ENCODE measurements around the gene EVA1A.

EVA1A gene

DNA sequence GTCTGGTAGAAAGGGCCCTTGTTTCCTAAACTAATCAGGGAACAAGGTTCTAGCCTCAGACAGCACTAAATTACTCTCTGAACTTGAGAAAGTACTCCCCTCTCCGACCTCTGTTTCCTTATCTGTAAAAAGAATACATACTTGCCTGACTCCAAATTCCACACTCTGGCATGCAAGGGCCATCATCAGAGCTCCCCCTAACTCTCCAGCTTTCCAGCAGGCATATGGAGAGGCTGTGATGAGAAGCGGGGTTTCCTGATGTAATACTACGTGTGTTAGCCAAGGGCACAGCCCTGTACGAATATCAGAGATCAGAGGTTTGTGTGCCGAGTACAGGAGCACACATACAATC is 1.8 kb upstream of the EVA1A start:
- no peak for DNase-seq (ENCODE audit: low read depth)

DNA sequence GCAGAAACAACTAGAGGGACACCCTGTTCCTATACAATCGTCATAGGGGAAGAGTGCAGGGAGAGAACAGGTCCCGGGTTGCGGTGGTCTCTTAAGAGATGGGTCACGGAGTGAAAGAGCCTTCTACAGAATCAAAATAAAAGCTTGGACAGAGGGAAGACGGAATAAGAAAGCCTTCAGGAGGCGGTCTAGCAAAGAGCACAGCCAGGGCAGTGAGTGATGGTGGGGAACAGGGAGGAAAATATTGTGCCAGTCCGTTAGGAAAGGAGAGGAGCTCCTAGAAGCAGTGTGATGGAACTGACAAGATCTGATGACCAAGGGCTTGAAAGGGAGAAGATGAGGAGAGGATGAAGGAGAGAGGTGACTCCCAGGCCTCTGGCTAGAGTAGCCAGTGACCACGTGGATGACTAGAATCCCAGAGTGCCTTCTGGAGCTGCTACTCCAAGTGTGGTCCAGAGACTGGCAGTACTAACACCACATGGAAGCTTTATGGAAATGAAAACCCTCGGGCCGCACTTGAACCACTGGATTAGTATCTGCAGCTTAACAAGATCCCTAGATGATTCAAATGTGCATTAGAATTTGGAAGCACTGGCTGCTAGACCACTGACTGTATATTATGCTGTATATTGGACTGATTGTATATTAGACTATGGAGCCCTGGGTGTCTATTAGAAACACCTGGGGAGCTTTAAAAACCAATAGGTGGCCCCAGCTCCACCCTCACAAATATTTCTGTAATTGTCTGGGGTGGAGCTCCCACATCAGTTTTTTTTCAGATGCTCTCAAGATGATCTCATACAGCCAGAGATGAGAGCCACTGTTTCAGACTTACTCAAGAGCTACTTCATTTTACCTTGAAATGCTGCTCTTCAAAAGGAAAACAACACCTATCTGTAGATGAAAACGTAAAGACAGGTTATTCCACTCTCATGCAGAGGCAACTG is 1.1 kb upstream of the EVA1A start:
- DNase-seq (ENCODE audit: low read depth): no peak

DNA sequence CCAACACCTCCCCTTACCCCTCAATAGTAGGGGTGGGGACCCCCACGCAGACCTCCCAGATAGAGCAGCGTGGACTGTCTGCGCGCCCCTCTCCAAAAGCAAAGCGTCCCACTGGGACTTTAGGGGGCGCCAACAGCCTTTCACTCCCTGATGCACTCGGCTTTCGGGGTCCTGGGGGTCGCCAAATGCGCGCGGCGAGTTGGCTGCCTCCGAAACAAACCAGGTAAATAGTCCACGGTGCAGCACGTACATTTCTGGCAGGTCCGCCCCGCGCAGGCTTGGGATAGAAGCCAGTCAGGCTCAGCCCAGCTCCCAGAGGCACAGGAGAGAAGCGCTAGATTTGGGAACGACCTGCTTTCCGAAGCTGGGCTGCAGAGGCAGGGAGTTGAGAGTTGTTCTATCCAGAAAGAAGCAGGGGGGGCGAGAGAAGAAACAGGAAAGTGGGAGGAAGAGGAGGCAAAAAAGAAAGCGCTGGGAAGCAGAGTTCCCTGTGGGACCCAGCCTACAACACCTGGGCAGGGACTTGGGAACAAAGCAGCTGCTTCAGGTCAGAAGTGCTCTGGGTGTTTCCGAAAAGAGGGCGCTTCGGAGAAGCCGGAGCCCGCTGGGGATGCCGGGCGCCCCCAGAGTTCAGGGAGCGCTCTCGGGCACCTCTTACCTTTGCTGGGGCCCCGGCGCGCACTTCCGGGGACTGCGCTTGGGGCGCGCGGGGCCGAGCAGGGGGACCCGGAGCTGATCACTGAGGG is 544 bp downstream of the EVA1A start:
- no peak for DNase-seq (ENCODE audit: low read depth)

- DNase-seq (ENCODE audit: low read depth): no peak
Observed at GRCh38 chr2:75559680-75560021, 1.1 kb downstream of the EVA1A start.

- no peak for DNase-seq (ENCODE audit: low read depth)
Observed at GRCh38 chr2:75558786-75559679, 1.7 kb downstream of the EVA1A start.

DNA sequence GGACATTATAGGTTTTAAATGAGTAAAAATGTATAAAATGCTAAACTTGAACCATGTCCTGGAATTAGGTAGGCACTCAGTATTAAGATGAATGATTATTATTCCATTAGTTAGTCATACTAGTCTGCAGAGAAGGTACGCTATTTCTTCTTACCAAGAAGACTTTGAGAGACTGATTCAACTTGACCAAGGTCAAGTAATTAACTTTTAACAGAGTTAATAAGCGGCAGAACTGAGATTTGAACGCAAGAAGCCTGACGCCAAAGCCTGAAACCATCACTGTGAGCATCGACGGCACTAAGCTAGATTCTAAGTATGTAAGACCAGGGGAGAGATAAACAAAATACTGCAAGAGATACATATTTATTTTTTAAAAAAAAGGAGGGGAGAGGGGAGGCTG is 2.6 kb downstream of the EVA1A start:
- no peak for DNase-seq (ENCODE audit: low read depth)

GRCh38 chr2:75557474-75558133 is 3.1 kb downstream of the EVA1A start:
- no peak for DNase-seq (ENCODE audit: low read depth)

DNA sequence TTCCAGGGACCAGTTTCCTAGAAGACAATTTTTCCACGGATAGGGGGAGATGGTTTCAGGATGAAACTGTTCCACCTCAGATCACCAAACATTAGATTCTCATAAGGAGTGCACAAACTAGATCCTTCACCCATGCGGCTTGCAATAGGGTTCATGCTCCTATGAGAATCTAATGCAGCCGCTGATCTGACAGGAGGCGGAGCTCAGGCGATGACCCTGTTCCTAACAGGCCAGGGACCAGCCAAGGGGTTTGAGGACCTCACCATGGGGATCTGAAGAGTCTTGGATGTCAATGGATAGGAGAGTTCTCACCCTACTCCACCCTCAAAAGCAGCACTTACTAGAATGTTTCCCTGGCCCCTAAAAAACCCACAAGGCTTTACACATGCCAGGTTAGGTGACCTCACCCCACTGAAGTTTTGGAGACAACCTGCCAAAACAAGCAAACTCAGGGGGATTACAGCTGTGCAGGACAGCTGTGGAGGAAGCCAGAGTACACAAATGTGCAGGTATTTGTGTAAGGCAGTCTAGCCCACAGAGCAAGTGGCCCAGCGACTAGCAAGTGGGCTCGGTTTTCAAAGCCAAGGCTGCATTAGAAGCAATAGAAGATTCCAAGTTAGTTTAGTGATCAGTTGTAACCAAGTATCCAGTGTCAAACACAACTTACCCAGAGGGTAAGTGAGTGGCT is 3.9 kb downstream of the EVA1A start:
- DNase-seq (ENCODE audit: low read depth): no peak

- DNase-seq (ENCODE audit: low read depth): no peak
Observed at GRCh38 chr2:75555701-75556100, 5.0 kb downstream of the EVA1A start.

GRCh38 chr2:75553935-75554531 is 6.7 kb downstream of the EVA1A start:
- no peak for DNase-seq (ENCODE audit: low read depth)

- DNase-seq (ENCODE audit: low read depth): no peak
Observed at GRCh38 chr2:75552222-75552621, 8.5 kb downstream of the EVA1A start.

DNA sequence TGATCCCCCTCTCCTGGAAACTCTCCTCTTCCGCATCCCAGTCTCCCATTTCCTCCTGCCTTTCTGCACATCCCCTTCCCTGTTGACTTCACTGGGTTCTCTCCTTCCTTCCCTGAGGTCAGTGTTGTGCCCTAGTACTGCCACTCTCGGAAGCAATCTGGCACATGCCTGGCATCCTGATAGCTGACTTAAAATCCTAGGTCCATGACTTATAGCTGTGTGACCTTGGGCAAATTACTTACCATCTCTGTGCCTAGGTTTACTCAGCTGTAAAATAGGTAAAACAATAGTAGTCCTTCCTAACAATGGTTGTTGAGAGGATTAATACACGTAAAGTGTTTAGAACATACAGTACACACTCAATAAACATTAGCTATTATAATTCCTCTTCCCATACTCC is 9.3 kb downstream of the EVA1A start:
- no peak for DNase-seq (ENCODE audit: low read depth)

GRCh38 chr2:75549401-75550253 is 11.1 kb downstream of the EVA1A start:
- DNase-seq (ENCODE audit: low read depth): no peak

DNA sequence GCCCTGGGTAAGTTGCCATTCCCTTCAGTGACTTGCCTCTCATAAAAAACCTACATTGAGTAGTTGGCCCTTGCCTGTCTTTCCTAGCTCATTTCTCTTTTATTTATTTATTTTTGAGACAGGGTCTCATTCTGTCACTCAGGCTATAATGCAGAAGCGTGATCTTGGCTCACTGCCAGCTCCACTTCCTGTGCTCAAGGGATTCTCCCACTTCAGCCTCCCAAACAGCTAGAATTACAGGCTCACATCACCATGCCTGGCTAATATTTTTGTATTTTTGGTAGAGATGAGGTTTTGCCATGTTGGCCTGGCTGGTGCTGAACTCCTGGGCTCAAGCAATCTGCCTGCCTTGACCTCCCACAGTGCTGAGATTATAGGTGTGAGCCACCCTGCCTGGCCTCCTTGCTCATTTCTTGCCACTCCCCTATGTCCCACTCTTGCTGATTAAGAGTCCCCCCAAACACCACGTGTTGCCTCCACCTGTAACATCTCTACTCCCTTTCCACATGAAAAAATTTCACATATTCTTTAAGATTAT is 12.6 kb downstream of the EVA1A start:
- DNase-seq (ENCODE audit: low read depth): no peak

GRCh38 chr2:75547345-75548035 is 13.2 kb downstream of the EVA1A start:
- no peak for DNase-seq (ENCODE audit: low read depth)

DNA sequence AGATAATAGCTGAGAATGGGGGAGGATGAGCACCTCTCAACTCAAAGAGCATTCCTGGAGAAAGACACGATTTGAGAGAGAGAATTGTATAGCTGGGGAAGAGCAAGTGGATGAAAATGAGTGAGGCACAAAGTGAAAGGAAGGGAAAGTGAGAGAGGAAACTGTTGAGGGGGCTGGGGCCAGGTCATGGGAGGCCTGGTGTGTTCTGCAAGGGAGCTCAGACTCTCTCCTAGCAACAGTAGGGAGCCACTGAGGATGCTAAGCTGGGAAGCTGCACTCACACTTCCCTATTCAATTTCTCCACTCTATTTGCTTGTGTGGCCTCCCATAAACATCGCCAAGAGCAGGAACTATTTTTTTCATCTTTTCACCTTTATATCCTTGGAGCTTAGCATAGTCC is 14.8 kb downstream of the EVA1A start:
- DNase-seq (ENCODE audit: low read depth): no peak

DNA sequence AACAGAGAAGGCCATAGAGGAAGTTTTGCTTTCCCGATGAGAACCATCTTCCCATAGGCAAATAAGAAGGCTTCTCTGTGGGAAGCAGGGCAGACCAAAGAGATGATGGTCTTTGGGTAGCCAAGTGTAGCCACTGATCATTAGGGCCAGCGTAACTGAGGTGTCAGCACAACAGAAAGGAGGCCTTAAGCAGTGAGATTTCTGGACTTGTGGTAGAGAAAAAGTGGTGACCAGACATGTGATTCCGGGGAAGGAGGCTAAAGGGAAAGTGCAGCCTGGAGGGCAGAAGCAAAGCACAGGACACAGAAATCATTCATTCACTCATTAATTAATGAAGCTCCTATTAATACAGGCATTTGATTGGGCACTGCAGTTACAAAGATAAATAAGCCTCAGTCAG is 15.4 kb downstream of the EVA1A start:
- no peak for DNase-seq (ENCODE audit: low read depth)

GRCh38 chr2:75543446-75543845 is 17.3 kb downstream of the EVA1A start:
- no peak for DNase-seq (ENCODE audit: low read depth)

- no peak for DNase-seq (ENCODE audit: low read depth)
Observed at GRCh38 chr2:75541430-75541829, 19.3 kb downstream of the EVA1A start.
